Thyroid gland (tissue), 4 donors: ENCODE results near the gene ACADSB. TPM values are rescaled to one million over a fixed set of nuclear protein-coding genes. Genes with fewer than 3 reads are reported as not detected.
A peak's percentile ranks its signal among the peaks of the same experiment; 100 is the strongest.

Source experiments
- DNase-seq, 2 donors: peaks; one replicate each; pipeline ENCODE4 v3.0.0-alpha.2; 2019
- H3K27ac ChIP-seq, 3 donors: fragments of 200-600 bp; sonication (generic); 1 replicate in 2 of 3; 2 replicates in 1 of 3; pipeline ENCODE4 v1.5.1; 2016 to 2019; ENCODE audit warnings: mild to moderate bottlenecking in 1 of 3, moderate library complexity in 1 of 3
- H3K27me3 ChIP-seq: fragments of 200-600 bp; sonication (generic); one replicate; pipeline ENCODE4 v1.5.1; 2019
- H3K36me3 ChIP-seq, 2 donors: fragments of 200-600 bp; sonication (generic); one replicate each; pipeline ENCODE4 v1.5.1; 2016 to 2019
- H3K4me1 ChIP-seq, 2 donors: fragments of 200-600 bp; sonication (generic); one replicate each; pipeline ENCODE4 v1.5.1; 2017 to 2019
- H3K4me3 ChIP-seq, 3 donors: fragments of 200-600 bp; sonication (generic); replicated peaks in 1 of 3; 1 replicate in 2 of 3; 2 replicates in 1 of 3; pipeline ENCODE4 v1.5.1; 2016; ENCODE audit warnings: mild to moderate bottlenecking in 1 of 3
- H3K9me3 ChIP-seq: fragments of 200-600 bp; sonication (generic); one replicate; pipeline ENCODE4 v1.5.1; 2017
- CTCF ChIP-seq, 6 experiments: fragments of 200-600 bp in 3 of 6; fragments of 450-650 bp in 3 of 6; sonication (generic) in 3 of 6; IDR thresholded peaks; one replicate each; pipeline ENCODE4 v1.5.1; 2016 to 2019; ENCODE audit warnings: antibody characterized with exemption in 6 of 6, mild to moderate bottlenecking in 2 of 6, inconsistent platforms in 1 of 6, moderate library complexity in 1 of 6
- POLR2A ChIP-seq, 2 donors: fragments of 450-650 bp; IDR thresholded peaks; one replicate each; pipeline ENCODE4 v1.6.1; 2017; ENCODE audit warnings: antibody characterized with exemption in 2 of 2, mild to moderate bottlenecking in 2 of 2, moderate library complexity in 1 of 2
- WGBS, 2 donors: methylation state at CpG; one replicate each; pipeline ENCODE4 v1.1.5; 2017; 5-methylcytosine and 5-hydroxymethylcytosine counted together
- intact Hi-C: fragments of 100-400 bp; cut with DNase I; formaldehyde crosslinking; loops from one replicate; pipeline ENCODE4 v1.15.1; 2023
- total RNA-seq, 4 donors: library from RNA; depleted of rRNA; stranded (reverse); fragments of >200 nt; gene quantifications; one replicate each; pipeline ENCODE4 v1.2.3, GENCODE V29; 2016

Gene ACADSB
- total RNA-seq, 4 donors from 2014 or later: 14.4 to 23.8 (median 17.5) TPM

- 1 to 2% methylated on average over 21 to 22 of the region's 34 CpGs for WGBS, 2 donors
- H3K36me3 ChIP-seq: no peaks in the 10 kb centered on the region
- H3K4me1 ChIP-seq: peaks cover 11 to 15% of the 10 kb centered on the region in 2 donors
- H3K27ac ChIP-seq: peak overlapping the region in 2 of 3 donors; percentile 24 to 89
- TF ChIP-seq CTCF (IDR thresholded peaks at IDR 0.05) (no peak), POLR2A (IDR thresholded peaks at IDR 0.05) (no peak)
- H3K9me3 ChIP-seq: no peaks in the 10 kb centered on the region
- peak; percentile 24 for DNase-seq
- peak overlapping the region; percentile 53 to 97 (median 71) for H3K4me3 ChIP-seq
- no peaks in the 10 kb centered on the region for H3K27me3 ChIP-seq
- intact Hi-C loops: no loop called here
Measured at GRCh38 chr10:123009105-123009820, 457 bp downstream of the ACADSB start.

GRCh38 chr10:123011987-123012386 lies 3.2 kb downstream of the ACADSB start:
- Histone ChIP-seq H3K9me3 (no peaks in the 10 kb centered on the region), H3K27me3 (no peaks in the 10 kb centered on the region), H3K4me3 (no peak overlapping the region), H3K4me1 (peaks cover 5 to 14% of the 10 kb centered on the region in 2 donors), H3K36me3 (no peaks in the 10 kb centered on the region), H3K27ac (no peak overlapping the region)
- 91 to 95% methylated on average over 3 of the region's 3 CpGs for WGBS, 2 donors
- TF ChIP-seq POLR2A (IDR thresholded peaks at IDR 0.05) (no peak), CTCF (IDR thresholded peaks at IDR 0.05) (no peak)
- DNase-seq: no peak
- intact Hi-C loops: no loop called here

GRCh38 chr10:123013456-123014419 lies 4.9 kb downstream of the ACADSB start:
- TF ChIP-seq CTCF (IDR thresholded peaks at IDR 0.05) (no peak), POLR2A (IDR thresholded peaks at IDR 0.05) (no peak)
- Histone ChIP-seq H3K36me3 (no peaks in the 10 kb centered on the region), H3K4me1 (peaks cover 0 to 7% of the 10 kb centered on the region in 2 donors), H3K4me3 (no peak overlapping the region), H3K27ac (no peak overlapping the region), H3K9me3 (no peaks in the 10 kb centered on the region), H3K27me3 (no peaks in the 10 kb centered on the region)
- DNase-seq: no peak
- WGBS, 2 donors: 97 to 98% methylated on average over 21 to 25 of the region's 43 CpGs
- intact Hi-C loops: no loop called here

- WGBS, 2 donors: 93 to 98% methylated on average over 2 of the region's 2 CpGs
- H3K4me3 ChIP-seq: no peak overlapping the region
- no peaks in the 10 kb centered on the region for H3K27me3 ChIP-seq
- H3K36me3 ChIP-seq: no peaks in the 10 kb centered on the region
- H3K9me3 ChIP-seq: no peaks in the 10 kb centered on the region
- intact Hi-C loops: no loop called here
- no peak for TF ChIP-seq POLR2A (IDR thresholded peaks at IDR 0.05)
- TF ChIP-seq CTCF (IDR thresholded peaks at IDR 0.05): no peak
- no peak for DNase-seq
- H3K4me1 ChIP-seq: peaks cover 0 to 3% of the 10 kb centered on the region in 2 donors
- H3K27ac ChIP-seq: no peak overlapping the region
Measured at GRCh38 chr10:123014772-123015171, 6.0 kb downstream of the ACADSB start.
